NCI-H2196 treated with DMSO at 0.1 percent for 48 hours (cell line): ENCODE measurements around the gene HAVCR2.
A peak's percentile ranks its signal among the peaks of the same experiment; 100 is the strongest.

Source experiments
- DNase-seq: peaks from one replicate; lab custom pipeline; 2025; ENCODE audit not compliant: unreplicated experiment; lab: John Stamatoyannopoulos, UW

Gene HAVCR2

GRCh38 chr5:157108976-157109375 lies at the start of gene HAVCR2:
HAVCR2 (minus strand) TSS chr5:157109044; CDS start chr5:157108983, 61 bp downstream.
- DNase-seq = no peak

- no peak for DNase-seq
Measured at GRCh38 chr5:157157293-157157891, 48.5 kb upstream of the HAVCR2 start.

- no peak for DNase-seq
Measured at GRCh38 chr5:157155297-157155696, 46.5 kb upstream of the HAVCR2 start.

GRCh38 chr5:157150995-157151394 lies 42.2 kb upstream of the HAVCR2 start:
- no peak for DNase-seq

GRCh38 chr5:157148734-157149615 lies 40.1 kb upstream of the HAVCR2 start:
- DNase-seq = peak; percentile 30

- no peak for DNase-seq
Measured at GRCh38 chr5:157143127-157143971, 34.5 kb upstream of the HAVCR2 start.

- peak; percentile 96 for DNase-seq
Measured at GRCh38 chr5:157142317-157143126, 33.7 kb upstream of the HAVCR2 start, which contains the start of gene MED7. MED7 (minus strand) TSS chr5:157142865; CDS start chr5:157139431, 3,434 bp downstream.

- DNase-seq = no peak
Measured at GRCh38 chr5:157137691-157138090, 28.8 kb upstream of the HAVCR2 start.

GRCh38 chr5:157132281-157132612 lies 23.4 kb upstream of the HAVCR2 start:
- no peak for DNase-seq

GRCh38 chr5:157130925-157131324 lies 22.1 kb upstream of the HAVCR2 start:
- DNase-seq = no peak

- DNase-seq = no peak
Measured at GRCh38 chr5:157121709-157122108, 12.9 kb upstream of the HAVCR2 start.

GRCh38 chr5:157120102-157120501 lies 11.3 kb upstream of the HAVCR2 start:
- no peak for DNase-seq

GRCh38 chr5:157116483-157116954 lies 7.7 kb upstream of the HAVCR2 start:
- DNase-seq = no peak

GRCh38 chr5:157115502-157115901 lies 6.7 kb upstream of the HAVCR2 start:
- DNase-seq = no peak

GRCh38 chr5:157115012-157115411 lies 6.2 kb upstream of the HAVCR2 start:
- DNase-seq = no peak

- DNase-seq = no peak
Measured at GRCh38 chr5:157113002-157113401, 4.2 kb upstream of the HAVCR2 start.

- no peak for DNase-seq
Measured at GRCh38 chr5:157109744-157110143, 900 bp upstream of the HAVCR2 start.

- no peak for DNase-seq
Measured at GRCh38 chr5:157107508-157107907, 1.3 kb downstream of the HAVCR2 start.

- no peak for DNase-seq
Measured at GRCh38 chr5:157106630-157107461, 2.0 kb downstream of the HAVCR2 start.
